SK-N-SH (cell line): ENCODE measurements around the gene TMPRSS13. TPM values are rescaled to one million over a fixed set of nuclear protein-coding genes. Genes with fewer than 3 reads are reported as not detected.

Source experiments
- CTCF ChIA-PET: fragments of 300-600, 350-600 bp; formaldehyde crosslinking; extraction: SDS; loops from one replicate; lab custom pipeline; 2021; lab: Yijun Ruan, JAX
- POLR2A ChIA-PET: fragments of 350-600 bp; sonication (Branson Sonifier 250); formaldehyde crosslinking; extraction: SDS; loops from one replicate; lab custom pipeline; 2020; ENCODE audit warnings: antibody characterized with exemption, inconsistent platforms; lab: Yijun Ruan, JAX
- DNase-seq: peaks from one replicate; pipeline ENCODE4 v3.0.0; 2012
- H2AFZ ChIP-seq: fragments of 200-600 bp; sonication (generic); 2 replicates; pipeline ENCODE4 v1.8.1; 2016; ENCODE audit warnings: antibody characterized with exemption, mild to moderate bottlenecking, low read depth
- H3F3A ChIP-seq: fragments of 200-600 bp; sonication (generic); replicated peaks from 2 replicates; pipeline ENCODE3; 2016; ENCODE audit warnings: antibody characterized with exemption, mild to moderate bottlenecking; ENCODE audit not compliant: insufficient read depth
- H3K27ac ChIP-seq, 2 experiments: fragments of 200-500 bp in 1 of 2; fragments of 200-600 bp in 1 of 2; sonication (Bioruptor generic) in 1 of 2; sonication (generic), shearing (Covaris generic) in 1 of 2; 2 replicates each; pipeline versions ENCODE4 v1.5.1 to v1.6.1; 2014 to 2016; ENCODE audit warnings: low read depth in 2 of 2, inconsistent platforms in 1 of 2, low read length in 1 of 2, mild to moderate bottlenecking in 1 of 2, mixed read lengths in 1 of 2
- H3K27me3 ChIP-seq: fragments of 200-600 bp; sonication (generic), shearing (Covaris generic); 2 replicates; pipeline ENCODE4 v1.6.1; 2016; ENCODE audit warnings: mixed run types; ENCODE audit not compliant: insufficient read depth
- H3K36me3 ChIP-seq, 2 experiments: fragments of 200-500 bp in 1 of 2; fragments of 200-600 bp in 1 of 2; sonication (Bioruptor generic) in 1 of 2; sonication (generic) in 1 of 2; replicated peaks in 1 of 2; 2 replicates each; pipeline versions ENCODE3 to v1.5.1; 2014 to 2016; ENCODE audit warnings: low read length in 1 of 2, mild to moderate bottlenecking in 1 of 2; ENCODE audit not compliant: insufficient read depth in 2 of 2, control insufficient read depth in 1 of 2
- H3K4me1 ChIP-seq, 2 experiments: fragments of 200-500 bp in 1 of 2; fragments of 200-600 bp in 1 of 2; sonication (Bioruptor generic) in 1 of 2; sonication (generic), shearing (Covaris generic) in 1 of 2; 2 replicates each; pipeline versions ENCODE4 v1.5.1 to v1.6.1; 2014 to 2016; ENCODE audit warnings: low read depth in 1 of 2, low read length in 1 of 2, mixed run types in 1 of 2; ENCODE audit not compliant: insufficient read depth in 2 of 2, control insufficient read depth in 1 of 2
- H3K4me2 ChIP-seq: fragments of 200-600 bp; sonication (generic), shearing (Covaris generic); 2 replicates; pipeline ENCODE4 v1.6.1; 2017; ENCODE audit warnings: mixed run types
- H3K4me3 ChIP-seq, 2 experiments: fragments of 200-500 bp in 1 of 2; fragments of 200-600 bp in 1 of 2; sonication (Bioruptor generic) in 1 of 2; sonication (generic), shearing (Covaris generic) in 1 of 2; 2 replicates each; pipeline versions ENCODE4 v1.5.1 to v1.8.1; 2014 to 2016; ENCODE audit warnings: low read depth in 2 of 2, inconsistent platforms in 1 of 2, low read length in 1 of 2, mild to moderate bottlenecking in 1 of 2, mixed read lengths in 1 of 2, moderate library complexity in 1 of 2
- H3K79me2 ChIP-seq: fragments of 200-600 bp; sonication (generic); 2 replicates; pipeline ENCODE4 v1.8.1; 2017; ENCODE audit warnings: mild to moderate bottlenecking; ENCODE audit not compliant: insufficient read depth
- H3K9ac ChIP-seq: fragments of 200-600 bp; sonication (generic); 2 replicates; pipeline ENCODE4 v1.6.1; 2017; ENCODE audit warnings: mixed run types
- H3K9me2 ChIP-seq: fragments of 200-600 bp; sonication (generic); 2 replicates; pipeline ENCODE4 v1.6.1; 2017; ENCODE audit warnings: mixed run types
- H3K9me3 ChIP-seq: fragments of 200-600 bp; sonication (generic); 2 replicates; pipeline ENCODE4 v1.6.1; 2017; ENCODE audit warnings: mixed run types, mild to moderate bottlenecking, moderate library complexity
- H4K20me1 ChIP-seq: fragments of 200-600 bp; sonication (generic); 2 replicates; pipeline ENCODE4 v1.6.1; 2017; ENCODE audit warnings: mild to moderate bottlenecking, mixed run types; ENCODE audit not compliant: insufficient read depth
- ELF1 ChIP-seq: IDR thresholded peaks from 2 replicates; pipeline ENCODE4 v1.4.0; 2012
- FOSL2 ChIP-seq: IDR thresholded peaks from 2 replicates; pipeline ENCODE4 v1.4.0; 2012; ENCODE audit warnings: low read depth, mild to moderate bottlenecking, moderate library complexity, borderline replicate concordance
- GABPA ChIP-seq: IDR thresholded peaks from 2 replicates; pipeline ENCODE4 v1.4.0; 2012; ENCODE audit warnings: low read depth, mild to moderate bottlenecking
- GATA2 ChIP-seq: sonication (generic); formaldehyde crosslinking; IDR thresholded peaks from 2 replicates; pipeline ENCODE4 v1.5.0; 2020; ENCODE audit warnings: mild to moderate bottlenecking, missing genetic modification reagents
- IRF3 ChIP-seq: fragments of 150-350 bp; IDR thresholded peaks from 2 replicates; pipeline ENCODE4 v1.6.1; 2016; ENCODE audit warnings: mild to moderate bottlenecking, low read depth, low read length
- JUND ChIP-seq: IDR thresholded peaks from 2 replicates; pipeline ENCODE4 v1.4.0; 2012
- MAX ChIP-seq: IDR thresholded peaks from 2 replicates; pipeline ENCODE4 v1.4.0; 2012; ENCODE audit warnings: low read depth
- NFIC ChIP-seq: IDR thresholded peaks from 2 replicates; pipeline ENCODE4 v1.4.0; 2012; ENCODE audit warnings: borderline replicate concordance
- PBX3 ChIP-seq: IDR thresholded peaks from 2 replicates; pipeline ENCODE4; 2012
- RAD21 ChIP-seq: IDR thresholded peaks from 2 replicates; pipeline ENCODE4 v1.6.1; 2012; ENCODE audit warnings: mild to moderate bottlenecking, low read length
- RFX5 ChIP-seq: IDR thresholded peaks from 2 replicates; pipeline ENCODE4 v1.6.1; 2012; ENCODE audit warnings: mild to moderate bottlenecking, improper control_type of control experiment, low read length
- TAF1 ChIP-seq: IDR thresholded peaks from 2 replicates; pipeline ENCODE4 v1.6.1; 2012; ENCODE audit warnings: low read depth, mild to moderate bottlenecking, low read length, moderate library complexity, borderline replicate concordance
- TEAD4 ChIP-seq: IDR thresholded peaks from 2 replicates; pipeline ENCODE4 v1.4.0; 2012; ENCODE audit warnings: mild to moderate bottlenecking, borderline replicate concordance; ENCODE audit not compliant: insufficient read depth
- USF2 ChIP-seq: fragments of 150-350 bp; IDR thresholded peaks from 2 replicates; pipeline ENCODE4 v1.6.1; 2017; ENCODE audit warnings: antibody characterized with exemption, low read length, low read depth, borderline replicate concordance
- YY1 ChIP-seq: IDR thresholded peaks from 2 replicates; pipeline ENCODE4 v1.4.0; 2012; ENCODE audit warnings: low read depth, mild to moderate bottlenecking
- WGBS: methylation state at CpG from one replicate; pipeline ENCODE4 v1.1.6; 2017; ENCODE audit warnings: low lambda C conversion rate; 5-methylcytosine and 5-hydroxymethylcytosine counted together
- polyA plus RNA-seq, 3 experiments: library from polyadenylated mRNA; depleted of rRNA; stranded (reverse); fragments of >200 nt; gene quantifications; 2 replicates each; pipeline ENCODE4 v1.2.3, GENCODE V29; 2012
- TF ChIP-seq, protein P1 (sequence below): IDR thresholded peaks from 2 replicates; pipeline ENCODE4 v1.4.0; 2012; ENCODE audit warnings: low read depth, borderline replicate concordance

The TMPRSS13 gene
- polyA plus RNA-seq, 1 of the 3 experiments (the other 2 are of a cell fraction): not detected

- Histone ChIP-seq H3K4me3 (no peak overlapping the region), H3K9me3 (no peaks in the 10 kb centered on the region), H3K27ac (no peak overlapping the region), H3K36me3 (no peaks in the 10 kb centered on the region)
- DNase-seq: no peak
- TF ChIP-seq TEAD4 (no peak), JUND (no peak), GATA2 (CRISPR knock-in tag) (no peak), NFIC (no peak), RAD21 (no peak), GABPA (no peak), USF2 (no peak), ELF1 (no peak), YY1 (no peak)
- TF ChIP-seq, protein P1, sequence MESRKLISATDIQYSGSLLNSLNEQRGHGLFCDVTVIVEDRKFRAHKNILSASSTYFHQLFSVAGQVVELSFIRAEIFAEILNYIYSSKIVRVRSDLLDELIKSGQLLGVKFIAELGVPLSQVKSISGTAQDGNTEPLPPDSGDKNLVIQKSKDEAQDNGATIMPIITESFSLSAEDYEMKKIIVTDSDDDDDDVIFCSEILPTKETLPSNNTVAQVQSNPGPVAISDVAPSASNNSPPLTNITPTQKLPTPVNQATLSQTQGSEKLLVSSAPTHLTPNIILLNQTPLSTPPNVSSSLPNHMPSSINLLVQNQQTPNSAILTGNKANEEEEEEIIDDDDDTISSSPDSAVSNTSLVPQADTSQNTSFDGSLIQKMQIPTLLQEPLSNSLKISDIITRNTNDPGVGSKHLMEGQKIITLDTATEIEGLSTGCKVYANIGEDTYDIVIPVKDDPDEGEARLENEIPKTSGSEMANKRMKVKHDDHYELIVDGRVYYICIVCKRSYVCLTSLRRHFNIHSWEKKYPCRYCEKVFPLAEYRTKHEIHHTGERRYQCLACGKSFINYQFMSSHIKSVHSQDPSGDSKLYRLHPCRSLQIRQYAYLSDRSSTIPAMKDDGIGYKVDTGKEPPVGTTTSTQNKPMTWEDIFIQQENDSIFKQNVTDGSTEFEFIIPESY: no peak
- TF ChIP-seq, all 33 proteins: peak for 0
- ChIA-PET POLR2A (interaction anchor here (0.6 kb wide), 1 partner anchor 651 kb away, joined by 3 read pairs; no protein-coding TSS in a partner anchor), CTCF (interaction anchor here (1.1 to 13.7 kb wide), 5 partner anchors 15 to 114 kb away, joined by 3 to 129 read pairs (median 10); no protein-coding TSS in a partner anchor)
- Histone ChIP-seq H2AFZ (no peak overlapping the region), H3K4me1 (peaks cover 0 to 5% of the 10 kb centered on the region in 2 experiments; a peak in 1 of 4 replicates), H3K4me2 (no peak overlapping the region), H3K9ac (no peak overlapping the region), H3K79me2 (no peaks in the 10 kb centered on the region), H3F3A (no peaks in the 10 kb centered on the region), H3K27me3 (peaks cover 7% of the 10 kb centered on the region; the same call in 1 of the 2 replicates), H4K20me1 (no peaks in the 10 kb centered on the region), H3K9me2 (no peaks in the 10 kb centered on the region)
- WGBS: 8% methylated on average over 2 of the region's 2 CpGs
Measured at GRCh38 chr11:117931971-117932370, 2.8 kb upstream of the TMPRSS13 start.

DNA sequence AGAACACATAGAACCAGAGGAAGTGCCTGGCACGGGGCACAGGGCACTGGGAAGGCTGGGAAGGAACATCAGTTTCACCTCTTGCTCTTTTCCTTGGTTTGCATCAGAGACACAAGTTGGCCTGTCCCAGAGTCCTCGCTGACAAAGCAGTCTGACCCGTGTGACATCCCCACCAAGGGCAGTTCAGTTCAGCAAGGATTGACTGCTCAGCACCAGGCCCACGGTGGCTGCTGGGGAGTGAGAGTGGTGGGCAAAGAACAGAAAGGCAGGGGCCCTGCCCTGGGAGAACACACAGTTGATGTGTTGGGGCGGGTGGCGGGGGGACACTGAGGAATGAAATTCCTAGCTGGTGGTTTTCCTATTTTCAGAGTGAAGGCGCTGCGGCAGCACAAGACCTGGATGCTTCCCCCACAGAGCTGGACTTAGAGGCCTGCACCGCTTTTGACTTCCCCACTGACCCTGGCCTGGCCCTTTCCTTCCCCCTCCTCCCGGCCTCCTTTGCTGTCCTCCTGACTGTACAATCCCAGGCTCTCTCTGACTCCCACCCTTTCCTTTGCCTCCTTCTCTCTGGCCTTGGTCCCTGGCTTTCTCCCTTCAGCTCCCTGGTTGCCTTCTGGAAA lies 2.2 kb upstream of the TMPRSS13 start:
- Histone ChIP-seq H4K20me1 (no peaks in the 10 kb centered on the region), H3K9ac (no peak overlapping the region), H3K27me3 (peaks cover 7% of the 10 kb centered on the region; the same call in 1 of the 2 replicates), H2AFZ (no peak overlapping the region), H3K79me2 (no peaks in the 10 kb centered on the region), H3K4me3 (no peak overlapping the region), H3K4me1 (peaks cover 0 to 5% of the 10 kb centered on the region in 2 experiments; a peak in 1 of 4 replicates), H3K27ac (no peak overlapping the region), H3K4me2 (no peak overlapping the region), H3K36me3 (no peaks in the 10 kb centered on the region), H3F3A (no peaks in the 10 kb centered on the region), H3K9me3 (no peaks in the 10 kb centered on the region), H3K9me2 (no peaks in the 10 kb centered on the region)
- WGBS: 63% methylated on average over 9 of the region's 10 CpGs
- ChIA-PET CTCF (interaction anchor here (0.8 to 13.7 kb wide), 5 partner anchors 15 to 241 kb away, joined by 3 to 129 read pairs (median 10); no protein-coding TSS in a partner anchor), POLR2A (no interaction called here)
- no peak for DNase-seq
- no peak for TF ChIP-seq USF2
- no peak for TF ChIP-seq FOSL2
- no peak for TF ChIP-seq GABPA
- no peak for TF ChIP-seq TAF1
- TF ChIP-seq PBX3: no peak
- no peak for TF ChIP-seq RAD21
- TF ChIP-seq NFIC: no peak
- TF ChIP-seq, protein P1: no peak
- no peak for TF ChIP-seq RFX5
- TF ChIP-seq MAX: no peak
- TF ChIP-seq IRF3: no peak
- TF ChIP-seq ELF1: no peak
